GM12873 (cell line): Measurements from ENCODE around the gene ANP32B.

Experiments
- CTCF ChIP-seq: IDR thresholded peaks from 2 replicates; pipeline ENCODE4 v1.5.1; 2012; ENCODE audit warnings: low read depth, mild to moderate bottlenecking, moderate library complexity, low read length, control low read depth; ENCODE audit not compliant: insufficient read depth; ENCODE audit errors: missing control alignments

The ANP32B gene

GRCh38 chr9:98018347-98018746, 35.2 kb downstream of the ANP32B start:
- TF ChIP-seq CTCF: no peak

- TF ChIP-seq CTCF: no peak
Measured at GRCh38 chr9:98019098-98019497, 36.0 kb downstream of the ANP32B start.

GRCh38 chr9:98020476-98021145, 37.5 kb downstream of the ANP32B start:
- no peak for TF ChIP-seq CTCF

- TF ChIP-seq CTCF: no peak
Measured at GRCh38 chr9:98021306-98022040, 38.3 kb downstream of the ANP32B start.

- TF ChIP-seq CTCF: no peak
Measured at GRCh38 chr9:98022447-98022846, 39.3 kb downstream of the ANP32B start.

- no peak for TF ChIP-seq CTCF
Measured at GRCh38 chr9:98024702-98025101, 41.6 kb downstream of the ANP32B start.

GRCh38 chr9:98031169-98031568, 48.0 kb downstream of the ANP32B start:
- no peak for TF ChIP-seq CTCF
